H9 (cell line): ENCODE data around the gene ZMYND8. TPM values are rescaled to one million over a fixed set of nuclear protein-coding genes. Genes with fewer than 3 reads are reported as not detected.

ENCODE experiments used
- DNase-seq: peaks from one replicate; pipeline ENCODE4 v3.0.0-alpha.2; 2017
- H2AFZ ChIP-seq: one replicate; pipeline ENCODE4 v1.6.1; 2013; ENCODE audit warnings: mild to moderate bottlenecking, low read length, control low read depth, moderate library complexity
- H2AK5ac ChIP-seq: 2 replicates; pipeline ENCODE4 v1.6.1; 2013; ENCODE audit warnings: low read length, control low read depth, mixed read lengths; ENCODE audit not compliant: insufficient read length
- H2BK120ac ChIP-seq: one replicate; pipeline ENCODE4 v1.6.1; 2013; ENCODE audit warnings: low read depth, mild to moderate bottlenecking, low read length, control low read depth, inconsistent platforms; ENCODE audit not compliant: poor library complexity, severe bottlenecking
- H2BK12ac ChIP-seq: 2 replicates; pipeline ENCODE4 v1.6.1; 2013; ENCODE audit warnings: low read length, control low read depth, mixed read lengths, low read depth; ENCODE audit not compliant: insufficient read length
- H2BK15ac ChIP-seq: 2 replicates; pipeline ENCODE4 v1.6.1; 2013; ENCODE audit warnings: low read depth, low read length, control low read depth
- H2BK20ac ChIP-seq: one replicate; pipeline ENCODE4 v1.6.1; 2013; ENCODE audit warnings: low read depth, mild to moderate bottlenecking, low read length, control low read depth, inconsistent platforms; ENCODE audit not compliant: poor library complexity, severe bottlenecking
- H2BK5ac ChIP-seq: 2 replicates; pipeline ENCODE4 v1.6.1; 2013; ENCODE audit warnings: low read length, control low read depth, mixed read lengths; ENCODE audit not compliant: insufficient read length
- H3K14ac ChIP-seq: 2 replicates; pipeline ENCODE4 v1.6.1; 2013; ENCODE audit warnings: low read length, control low read depth; ENCODE audit not compliant: insufficient read depth
- H3K18ac ChIP-seq: 2 replicates; pipeline ENCODE4 v1.6.1; 2013; ENCODE audit warnings: low read depth, mild to moderate bottlenecking, mixed read lengths, low read length, control low read depth; ENCODE audit not compliant: insufficient read length
- H3K23ac ChIP-seq: 2 replicates; pipeline ENCODE4 v1.6.1; 2013; ENCODE audit warnings: low read length, control low read depth, mixed read lengths, low read depth; ENCODE audit not compliant: insufficient read length
- H3K23me2 ChIP-seq: 2 replicates; pipeline ENCODE4 v1.6.1; 2013; ENCODE audit warnings: low read depth, mild to moderate bottlenecking, mixed read lengths, low read length, control low read depth; ENCODE audit not compliant: insufficient read length, poor library complexity, severe bottlenecking
- H3K27ac ChIP-seq: 2 replicates; pipeline ENCODE4 v1.5.1; 2013; ENCODE audit warnings: low read length, control low read depth, mixed read lengths, low read depth; ENCODE audit not compliant: insufficient read length
- H3K27me3 ChIP-seq: 2 replicates; pipeline ENCODE4 v1.6.1; 2013; ENCODE audit warnings: low read length, control low read depth, inconsistent platforms; ENCODE audit not compliant: insufficient read depth
- H3K4ac ChIP-seq: 2 replicates; pipeline ENCODE4 v1.6.1; 2013; ENCODE audit warnings: low read depth, mild to moderate bottlenecking, control low read depth, inconsistent platforms, low read length, moderate library complexity
- H3K4me1 ChIP-seq: 2 replicates; pipeline ENCODE4 v1.6.1; 2013; ENCODE audit warnings: low read length, control low read depth, inconsistent platforms; ENCODE audit not compliant: insufficient read depth
- H3K4me2 ChIP-seq: 2 replicates; pipeline ENCODE4 v1.6.1; 2013; ENCODE audit warnings: low read length, control low read depth, mixed read lengths; ENCODE audit not compliant: insufficient read length, insufficient read depth
- H3K56ac ChIP-seq: 2 replicates; pipeline ENCODE4 v1.6.1; 2013; ENCODE audit warnings: low read depth, mild to moderate bottlenecking, mixed read lengths, low read length, control low read depth; ENCODE audit not compliant: insufficient read length
- H3K79me1 ChIP-seq: 2 replicates; pipeline ENCODE4 v1.6.1; 2013; ENCODE audit warnings: low read depth, mild to moderate bottlenecking, moderate library complexity, low read length, control low read depth, inconsistent platforms; ENCODE audit not compliant: insufficient read depth, poor library complexity, severe bottlenecking
- H3K79me2 ChIP-seq: 2 replicates; pipeline ENCODE4 v1.6.1; 2013; ENCODE audit warnings: low read length, control low read depth, inconsistent platforms; ENCODE audit not compliant: insufficient read depth
- H3K9ac ChIP-seq: 2 replicates; pipeline ENCODE4 v1.6.1; 2013; ENCODE audit warnings: low read length, control low read depth, mixed read lengths; ENCODE audit not compliant: insufficient read length; ENCODE audit errors: extremely low read depth
- H3K9me3 ChIP-seq: one replicate; pipeline ENCODE4 v1.6.1; 2013; ENCODE audit warnings: low read depth, low read length, inconsistent platforms; ENCODE audit not compliant: control insufficient read depth
- H3T11ph ChIP-seq: one replicate; pipeline ENCODE4 v1.6.1; 2013; ENCODE audit warnings: mild to moderate bottlenecking, low read length, control low read depth, inconsistent platforms
- H4K20me1 ChIP-seq: one replicate; pipeline ENCODE4 v1.6.1; 2013; ENCODE audit not compliant: control insufficient read depth, insufficient read length, insufficient read depth
- H4K5ac ChIP-seq: 2 replicates; pipeline ENCODE4 v1.6.1; 2013; ENCODE audit warnings: low read depth, mild to moderate bottlenecking, mixed read lengths, low read length, control low read depth; ENCODE audit not compliant: insufficient read length
- H4K8ac ChIP-seq: replicated peaks from 2 replicates; pipeline ENCODE4 v1.6.1; 2013; ENCODE audit warnings: low read length, control low read depth, mixed read lengths, low read depth; ENCODE audit not compliant: insufficient read length
- H4K91ac ChIP-seq: 2 replicates; pipeline ENCODE4 v1.6.1; 2013; ENCODE audit warnings: low read depth, mild to moderate bottlenecking, moderate library complexity, mixed read lengths, low read length, control low read depth; ENCODE audit not compliant: insufficient read length
- H3K27ac Mint-ChIP-seq, 3 experiments: 2 replicates in 2 of 3; 3 replicates in 1 of 3; pipeline ENCODE4 v1.8.0; 2020 to 2021; ENCODE audit warnings: mixed read lengths in 3 of 3, mild to moderate bottlenecking in 1 of 3, moderate library complexity in 1 of 3
- H3K27me3 Mint-ChIP-seq: 2 replicates; pipeline ENCODE4 v1.8.0; 2021; ENCODE audit warnings: low read depth, mild to moderate bottlenecking, moderate library complexity, mixed read lengths
- H3K36me3 Mint-ChIP-seq, 3 experiments: 2 replicates in 2 of 3; 3 replicates in 1 of 3; pipeline ENCODE4 v1.8.0; 2020 to 2021; ENCODE audit warnings: low read depth in 3 of 3, mixed read lengths in 3 of 3; ENCODE audit not compliant: insufficient read depth in 1 of 3
- H3K4me1 Mint-ChIP-seq, 2 experiments: 2 replicates each; pipeline ENCODE4 v1.8.0; 2020; ENCODE audit warnings: mixed read lengths in 2 of 2
- H3K4me3 Mint-ChIP-seq, 2 experiments: 2 replicates in 1 of 2; 3 replicates in 1 of 2; pipeline ENCODE4 v1.8.0; 2020 to 2021; ENCODE audit warnings: mild to moderate bottlenecking in 2 of 2, mixed read lengths in 2 of 2, moderate library complexity in 1 of 2
- H3K9me3 Mint-ChIP-seq, 2 experiments: 2 replicates in 1 of 2; 3 replicates in 1 of 2; pipeline ENCODE4 v1.8.0; 2020; ENCODE audit warnings: mild to moderate bottlenecking in 2 of 2, mixed read lengths in 2 of 2, moderate library complexity in 1 of 2
- CTCF ChIP-seq: fragments of 200-600 bp; sonication (generic); conservative IDR thresholded peaks from 3 replicates; pipeline ENCODE4 v1.8.0; 2021; ENCODE audit warnings: antibody characterized with exemption, mild to moderate bottlenecking
- WGBS: extraction: QIAGEN DNeasy Blood & Tissue Kit; methylation state at CpG from one replicate; pipeline ENCODE4 v1.1.7; 2013; ENCODE audit warnings: missing lambda C conversion rate, low lambda C conversion rate, mixed read lengths; ENCODE audit not compliant: insufficient read length; ENCODE audit errors: extremely low coverage; 5-methylcytosine and 5-hydroxymethylcytosine counted together
- total RNA-seq: library from RNA; stranded (reverse); gene quantifications from 2 replicates; pipeline ENCODE4 v1.2.1, GENCODE V29; 2021

ZMYND8 gene
- total RNA-seq, 1 experiment from 2014 or later, result 158 TPM

GRCh38 chr20:47282864-47283263 is 73.6 kb downstream of the ZMYND8 start:
- H3K27me3 Mint-ChIP-seq, result no peaks in the 10 kb centered on the region
- no peaks in the 10 kb centered on the region for H3K79me2 ChIP-seq

More at GRCh38 chr20:47282864-47283263, 73.6 kb downstream of the ZMYND8 start:
- no peak overlapping the region for H3K56ac ChIP-seq
- no peak overlapping the region for H4K91ac ChIP-seq
- H3K23ac ChIP-seq, result no peak overlapping the region
- H3K4me3 Mint-ChIP-seq, result no peak overlapping the region; a peak in 1 of 5 replicates
- H2BK12ac ChIP-seq, result no peak overlapping the region
- TF ChIP-seq CTCF, result no peak
- peaks cover 7 to 14% of the 10 kb centered on the region in 2 experiments; a peak in 3 of 4 replicates for H3K4me1 Mint-ChIP-seq
- H2BK15ac ChIP-seq, result no peak overlapping the region
- no peaks in the 10 kb centered on the region; the same call in 1 of the 2 replicates for H3K4me1 ChIP-seq
- no peak overlapping the region for H3K27ac ChIP-seq
- no peak overlapping the region for H4K8ac ChIP-seq
- H3K79me1 ChIP-seq, result peaks cover 2% of the 10 kb centered on the region
- no peak overlapping the region for H3T11ph ChIP-seq
- H2BK5ac ChIP-seq, result no peak overlapping the region
- H2BK20ac ChIP-seq, result no peak overlapping the region
- no peak overlapping the region for H2AK5ac ChIP-seq
- H3K36me3 Mint-ChIP-seq, result peaks cover 53 to 96% (median 93%) of the 10 kb centered on the region in 3 experiments; a peak in 6 of 7 replicates
- no peaks in the 10 kb centered on the region for H3K9me3 ChIP-seq
- no peak overlapping the region for H3K4me2 ChIP-seq
- H4K5ac ChIP-seq, result no peak overlapping the region
- no peak overlapping the region for H3K4ac ChIP-seq
- no peak overlapping the region for H3K27ac Mint-ChIP-seq
- no peak overlapping the region for H2BK120ac ChIP-seq
- H3K27me3 ChIP-seq, result no peaks in the 10 kb centered on the region
- H4K20me1 ChIP-seq, result no peaks in the 10 kb centered on the region
- H3K9ac ChIP-seq, result no peak overlapping the region
- H3K23me2 ChIP-seq, result no peaks in the 10 kb centered on the region
- H3K14ac ChIP-seq, result no peak overlapping the region
- no peaks in the 10 kb centered on the region for H3K9me3 Mint-ChIP-seq
- H3K18ac ChIP-seq, result no peak overlapping the region
- H2AFZ ChIP-seq, result no peak overlapping the region
- no CpG with 5 or more reads among the region's 2 CpGs for WGBS
- DNase-seq, result no peak
